Thymus (tissue), 11 donors: ENCODE results near the gene SLX4IP. TPM values are rescaled to one million over a fixed set of nuclear protein-coding genes. Genes with fewer than 3 reads are reported as not detected.

Source experiments
- DNase-seq, 9 donors: peaks; one replicate each; pipeline ENCODE4 v3.0.0-alpha.2; 2013; ENCODE audit warnings: low spot score in 9 of 9, low read depth in 6 of 9, missing footprints in 1 of 9
- H3K27ac ChIP-seq, 2 donors: one replicate each; pipeline ENCODE4 v1.5.1; 2013; ENCODE audit warnings: control low read depth in 1 of 2, low read depth in 1 of 2, low read length in 1 of 2, mild to moderate bottlenecking in 1 of 2, moderate library complexity in 1 of 2
- H3K27me3 ChIP-seq, 2 donors: one replicate each; pipeline ENCODE4 v1.5.1; 2013; ENCODE audit warnings: low read length in 1 of 2; ENCODE audit not compliant: control insufficient read depth in 2 of 2, insufficient read depth in 1 of 2
- H3K36me3 ChIP-seq, 2 donors: one replicate each; pipeline ENCODE4 v1.5.1; 2013; ENCODE audit warnings: low read length in 1 of 2, mild to moderate bottlenecking in 1 of 2, moderate library complexity in 1 of 2; ENCODE audit not compliant: control insufficient read depth in 2 of 2, insufficient read depth in 2 of 2
- H3K4me1 ChIP-seq, 2 donors: one replicate each; pipeline ENCODE4 v1.5.1; 2013; ENCODE audit warnings: low read length in 2 of 2; ENCODE audit not compliant: control insufficient read depth in 2 of 2, insufficient read depth in 2 of 2
- H3K4me3 ChIP-seq, 2 donors: one replicate each; pipeline ENCODE4 v1.5.1; 2013; ENCODE audit warnings: low read length in 2 of 2, control low read depth in 1 of 2, mild to moderate bottlenecking in 1 of 2
- H3K9me3 ChIP-seq, 2 donors: one replicate each; pipeline ENCODE4 v1.5.1; 2013; ENCODE audit warnings: low read length in 1 of 2, mild to moderate bottlenecking in 1 of 2; ENCODE audit not compliant: control insufficient read depth in 2 of 2, insufficient read depth in 1 of 2
- WGBS: extraction: QIAGEN DNeasy Blood & Tissue Kit; methylation state at CpG from one replicate; pipeline ENCODE4 v1.1.7; 2013; 5-methylcytosine and 5-hydroxymethylcytosine counted together
- polyA plus RNA-seq: library from polyadenylated mRNA; stranded (reverse); fragments of 200-250 nt; gene quantifications from one replicate; pipeline ENCODE4 v1.2.3, GENCODE V29; 2013
- total RNA-seq: library from RNA; stranded (reverse); fragments of 120-200 nt; gene quantifications from one replicate; pipeline ENCODE4 v1.2.4, GENCODE V29; 2013
- donor health status: healthy.

The SLX4IP gene
- total and polyA plus RNA-seq, 2 donors: 5.1 to 7.4 TPM

- no peaks in the 10 kb centered on the region for H3K27me3 ChIP-seq
- H3K9me3 ChIP-seq: no peaks in the 10 kb centered on the region
- peaks cover 0 to 3% of the 10 kb centered on the region in 2 donors for H3K36me3 ChIP-seq
- H3K27ac ChIP-seq: no peak overlapping the region
- WGBS: 76% methylated on average over 3 of the region's 3 CpGs
- no peaks in the 10 kb centered on the region for H3K4me1 ChIP-seq
- no peak overlapping the region for H3K4me3 ChIP-seq
- no peak for DNase-seq
Measured at GRCh38 chr20:10467681-10468339, 32.7 kb downstream of the SLX4IP start.

- Histone ChIP-seq H3K9me3 (no peaks in the 10 kb centered on the region), H3K4me3 (no peak overlapping the region), H3K27me3 (no peaks in the 10 kb centered on the region), H3K36me3 (peaks cover 0 to 3% of the 10 kb centered on the region in 2 donors), H3K27ac (no peak overlapping the region), H3K4me1 (no peaks in the 10 kb centered on the region)
- no peak for DNase-seq
- WGBS: 90% methylated on average over 2 of the region's 2 CpGs
Measured at GRCh38 chr20:10468340-10468845, 33.3 kb downstream of the SLX4IP start.

- Histone ChIP-seq H3K27me3 (no peaks in the 10 kb centered on the region), H3K36me3 (peaks cover 0 to 3% of the 10 kb centered on the region in 2 donors), H3K4me1 (no peaks in the 10 kb centered on the region), H3K9me3 (no peaks in the 10 kb centered on the region), H3K4me3 (no peak overlapping the region), H3K27ac (no peak overlapping the region)
- no peak for DNase-seq
- 94% methylated on average over 2 of the region's 2 CpGs for WGBS
Measured at GRCh38 chr20:10469056-10469455, 34.0 kb downstream of the SLX4IP start.

- peak in 7 of 9 donors; percentile 30 to 86 (median 54) for DNase-seq
- no peaks in the 10 kb centered on the region for H3K4me1 ChIP-seq
- 46% methylated on average over 7 of the region's 7 CpGs for WGBS
- no peaks in the 10 kb centered on the region for H3K27me3 ChIP-seq
- no peak overlapping the region for H3K4me3 ChIP-seq
- H3K36me3 ChIP-seq: peaks cover 0 to 3% of the 10 kb centered on the region in 2 donors
- no peaks in the 10 kb centered on the region for H3K9me3 ChIP-seq
- no peak overlapping the region for H3K27ac ChIP-seq
Measured at GRCh38 chr20:10469599-10469998, 34.5 kb downstream of the SLX4IP start.

- Histone ChIP-seq H3K4me1 (peaks cover 0 to 5% of the 10 kb centered on the region in 2 donors), H3K27ac (no peak overlapping the region), H3K9me3 (no peaks in the 10 kb centered on the region), H3K27me3 (no peaks in the 10 kb centered on the region), H3K4me3 (no peak overlapping the region), H3K36me3 (peaks cover 0 to 3% of the 10 kb centered on the region in 2 donors)
- DNase-seq: no peak
- 97% methylated on average over 6 of the region's 6 CpGs for WGBS
Measured at GRCh38 chr20:10470276-10470675, 35.2 kb downstream of the SLX4IP start.

- WGBS: 97% methylated on average over 2 of the region's 2 CpGs
- H3K4me1 ChIP-seq: peaks cover 0 to 10% of the 10 kb centered on the region in 2 donors
- no peak for DNase-seq
Measured at GRCh38 chr20:10472871-10473270, 37.8 kb downstream of the SLX4IP start.

GRCh38 chr20:10474606-10475184 lies 39.6 kb downstream of the SLX4IP start:
- Histone ChIP-seq H3K36me3 (peaks cover 0 to 3% of the 10 kb centered on the region in 2 donors), H3K27me3 (no peaks in the 10 kb centered on the region), H3K4me3 (no peak overlapping the region), H3K4me1 (peaks cover 0 to 10% of the 10 kb centered on the region in 2 donors), H3K9me3 (no peaks in the 10 kb centered on the region), H3K27ac (no peak overlapping the region)
- WGBS: 70% methylated on average over 11 of the region's 11 CpGs
- no peak for DNase-seq

More at GRCh38 chr20:10472871-10473270, 37.8 kb downstream of the SLX4IP start:
- Histone ChIP-seq H3K27me3 (no peaks in the 10 kb centered on the region), H3K36me3 (peaks cover 0 to 3% of the 10 kb centered on the region in 2 donors), H3K9me3 (no peaks in the 10 kb centered on the region), H3K4me3 (no peak overlapping the region), H3K27ac (no peak overlapping the region)

GRCh38 chr20:10475225-10475624 lies 40.1 kb downstream of the SLX4IP start:
- no peaks in the 10 kb centered on the region for H3K27me3 ChIP-seq
- H3K36me3 ChIP-seq: peaks cover 0 to 3% of the 10 kb centered on the region in 2 donors
- DNase-seq: no peak
- WGBS: 95% methylated on average over 2 of the region's 2 CpGs
- no peak overlapping the region for H3K4me3 ChIP-seq
- H3K4me1 ChIP-seq: peaks cover 0 to 10% of the 10 kb centered on the region in 2 donors
- no peaks in the 10 kb centered on the region for H3K9me3 ChIP-seq
- no peak overlapping the region for H3K27ac ChIP-seq

GRCh38 chr20:10476319-10476724 lies 41.2 kb downstream of the SLX4IP start:
- H3K27me3 ChIP-seq: no peaks in the 10 kb centered on the region
- peak in 1 of 9 donors; percentile 32 for DNase-seq
- peaks cover 0 to 3% of the 10 kb centered on the region in 2 donors for H3K36me3 ChIP-seq
- no peak overlapping the region for H3K27ac ChIP-seq
- H3K9me3 ChIP-seq: no peaks in the 10 kb centered on the region
- peaks cover 0 to 10% of the 10 kb centered on the region in 2 donors for H3K4me1 ChIP-seq
- H3K4me3 ChIP-seq: no peak overlapping the region
- WGBS: 26% methylated on average over 3 of the region's 3 CpGs
